HG03469 (cell line): ENCODE measurements around the gene FABP1.

Source experiments
- ATAC-seq: cut with Tn5 transposase; IDR thresholded peaks from one replicate; pipeline ENCODE4 v1.9.1; 2021; ENCODE audit warnings: mild to moderate bottlenecking, moderate library complexity, moderate number of reproducible peaks; ENCODE audit not compliant: unreplicated experiment

FABP1 gene

GRCh38 chr2:88127888-88128653 is at the start of gene FABP1:
Gene FABP1, minus strand, starts transcription at chr2:88128062. Its CDS starts 45 bp downstream, at chr2:88128017.
- ATAC-seq: no peak

GRCh38 chr2:88177556-88177955 is 49.7 kb upstream of the FABP1 start:
- ATAC-seq: no peak

- ATAC-seq: no peak
These were observed 48.6 kb upstream of the FABP1 start for GRCh38 chr2:88176352-88176984.

- no peak for ATAC-seq
These were observed 45.0 kb upstream of the FABP1 start for GRCh38 chr2:88172882-88173281.

GRCh38 chr2:88171966-88172365 is 44.1 kb upstream of the FABP1 start:
- ATAC-seq: no peak

GRCh38 chr2:88170472-88170892 is 42.6 kb upstream of the FABP1 start:
- no peak for ATAC-seq

GRCh38 chr2:88168386-88168785 is 40.5 kb upstream of the FABP1 start:
- ATAC-seq: no peak

GRCh38 chr2:88167740-88168139 is 39.9 kb upstream of the FABP1 start:
- ATAC-seq: no peak

GRCh38 chr2:88165332-88166003 is 37.6 kb upstream of the FABP1 start:
- ATAC-seq: no peak

GRCh38 chr2:88161446-88162244 is 33.8 kb upstream of the FABP1 start:
- no peak for ATAC-seq

GRCh38 chr2:88160517-88160916 is 32.7 kb upstream of the FABP1 start:
- no peak for ATAC-seq

GRCh38 chr2:88159955-88160415 is 32.1 kb upstream of the FABP1 start:
- ATAC-seq: no peak

GRCh38 chr2:88159481-88159880 is 31.6 kb upstream of the FABP1 start:
- ATAC-seq: no peak

- no peak for ATAC-seq
These were observed 21.1 kb upstream of the FABP1 start for GRCh38 chr2:88148929-88149438.

GRCh38 chr2:88147145-88147544 is 19.3 kb upstream of the FABP1 start:
- no peak for ATAC-seq

- no peak for ATAC-seq
These were observed 18.7 kb upstream of the FABP1 start for GRCh38 chr2:88146590-88146989.

GRCh38 chr2:88144914-88145497 is 17.1 kb upstream of the FABP1 start:
- ATAC-seq: no peak

GRCh38 chr2:88144271-88144670 is 16.4 kb upstream of the FABP1 start:
- ATAC-seq: no peak

- ATAC-seq: no peak
These were observed 14.1 kb upstream of the FABP1 start for GRCh38 chr2:88141952-88142351.

- no peak for ATAC-seq
These were observed 11.9 kb upstream of the FABP1 start for GRCh38 chr2:88139804-88140203.
